Nephron progenitor cell (in vitro differentiated cells): ENCODE results near the gene FBXL7.

Experiments
- DNase-seq: peaks from one replicate; pipeline ENCODE4 v3.0.0; 2021
- H3K27ac Mint-ChIP-seq: 2 replicates; pipeline ENCODE4 v1.8.0; 2021; ENCODE audit warnings: mild to moderate bottlenecking, moderate library complexity, mixed read lengths
- H3K27me3 Mint-ChIP-seq: 2 replicates; pipeline ENCODE4 v1.8.0; 2021; ENCODE audit warnings: mild to moderate bottlenecking, low read depth, mixed read lengths; ENCODE audit not compliant: poor library complexity
- H3K36me3 Mint-ChIP-seq: 2 replicates; pipeline ENCODE4 v1.8.0; 2021; ENCODE audit warnings: low read depth, mixed read lengths
- H3K4me1 Mint-ChIP-seq: 2 replicates; pipeline ENCODE4 v1.8.0; 2021; ENCODE audit warnings: mixed read lengths
- H3K4me3 Mint-ChIP-seq: 2 replicates; pipeline ENCODE4 v1.8.0; 2021; ENCODE audit warnings: mild to moderate bottlenecking, moderate library complexity, mixed read lengths
- H3K9me3 Mint-ChIP-seq: 2 replicates; pipeline ENCODE4 v1.8.0; 2021; ENCODE audit warnings: mild to moderate bottlenecking, moderate library complexity, mixed read lengths
- CTCF ChIP-seq: fragments of 200-600 bp; sonication (generic); IDR thresholded peaks from 2 replicates; pipeline ENCODE4 v1.5.0; 2021; ENCODE audit warnings: antibody characterized with exemption

The FBXL7 gene

GRCh38 chr5:15623794-15624193 lies 123.8 kb downstream of the FBXL7 start:
- H3K27ac Mint-ChIP-seq = no peak overlapping the region
- H3K4me1 Mint-ChIP-seq = peaks cover 7% of the 10 kb centered on the region
- peaks cover 3% of the 10 kb centered on the region for H3K27me3 Mint-ChIP-seq
- no peak for TF ChIP-seq CTCF
- H3K4me3 Mint-ChIP-seq = no peak overlapping the region
- H3K9me3 Mint-ChIP-seq = no peaks in the 10 kb centered on the region
- peaks cover 14% of the 10 kb centered on the region for H3K36me3 Mint-ChIP-seq
- no peak for DNase-seq

GRCh38 chr5:15627109-15627508 lies 127.1 kb downstream of the FBXL7 start:
- DNase-seq = no peak
- no peaks in the 10 kb centered on the region for H3K9me3 Mint-ChIP-seq
- no peaks in the 10 kb centered on the region for H3K4me1 Mint-ChIP-seq
- no peaks in the 10 kb centered on the region for H3K36me3 Mint-ChIP-seq
- peaks cover 3% of the 10 kb centered on the region for H3K27me3 Mint-ChIP-seq
- no peak for TF ChIP-seq CTCF
- H3K27ac Mint-ChIP-seq = peak overlapping the region; percentile 88
- no peak overlapping the region for H3K4me3 Mint-ChIP-seq

- Mint-ChIP-seq H3K36me3 (no peaks in the 10 kb centered on the region), H3K9me3 (no peaks in the 10 kb centered on the region), H3K27ac (no peak overlapping the region), H3K27me3 (peaks cover under 1% of the 10 kb centered on the region), H3K4me1 (no peaks in the 10 kb centered on the region), H3K4me3 (no peak overlapping the region)
- DNase-seq = no peak
- TF ChIP-seq CTCF = no peak
Observed at GRCh38 chr5:15627647-15628046, 127.7 kb downstream of the FBXL7 start.

GRCh38 chr5:15630441-15630840 lies 130.5 kb downstream of the FBXL7 start:
- no peak for TF ChIP-seq CTCF
- Mint-ChIP-seq H3K27me3 (no peaks in the 10 kb centered on the region), H3K36me3 (peaks cover 4% of the 10 kb centered on the region), H3K27ac (no peak overlapping the region), H3K9me3 (no peaks in the 10 kb centered on the region), H3K4me3 (no peak overlapping the region), H3K4me1 (peaks cover 4% of the 10 kb centered on the region)
- no peak for DNase-seq

- DNase-seq = no peak
- Mint-ChIP-seq H3K27me3 (no peaks in the 10 kb centered on the region), H3K36me3 (peaks cover 21% of the 10 kb centered on the region), H3K4me3 (no peak overlapping the region), H3K27ac (no peak overlapping the region), H3K4me1 (peaks cover 4% of the 10 kb centered on the region), H3K9me3 (peaks cover 11% of the 10 kb centered on the region)
- TF ChIP-seq CTCF = no peak
Observed at GRCh38 chr5:15634591-15635288, 134.8 kb downstream of the FBXL7 start.

GRCh38 chr5:15635289-15635616 lies 135.3 kb downstream of the FBXL7 start:
- Mint-ChIP-seq H3K4me1 (peaks cover 4% of the 10 kb centered on the region), H3K27ac (no peak overlapping the region), H3K36me3 (peaks cover 22% of the 10 kb centered on the region), H3K27me3 (no peaks in the 10 kb centered on the region), H3K9me3 (peaks cover 11% of the 10 kb centered on the region), H3K4me3 (no peak overlapping the region)
- no peak for TF ChIP-seq CTCF
- no peak for DNase-seq
